Ovary (tissue), 3 donors: Measurements from ENCODE around the gene HOXD1.

Experiments
- EP300 ChIP-seq: sonication (generic); formaldehyde crosslinking; IDR thresholded peaks from one replicate; pipeline ENCODE4 v1.6.1; 2017; ENCODE audit warnings: antibody characterized with exemption
- POLR2A ChIP-seq: fragments of 450-650 bp; IDR thresholded peaks from one replicate; pipeline ENCODE4 v1.6.1; 2017; ENCODE audit warnings: antibody characterized with exemption, mild to moderate bottlenecking, moderate library complexity
- TF ChIP-seq, protein P1 (sequence below), 3 donors: fragments of 450-650 bp in 2 of 3; fragments of 200-600 bp in 1 of 3; IDR thresholded peaks; one replicate each; pipeline versions ENCODE4 v1.5.1 to v1.8.0; 2016 to 2022; ENCODE audit warnings: antibody characterized with exemption in 3 of 3, mild to moderate bottlenecking in 1 of 3
- donor health status: DM: no; HTN: no; CAD: no.

GRCh38 chr2:176202491-176202890 lies 14.0 kb downstream of the HOXD1 start:
- TF ChIP-seq EP300: no peak
- no peak for TF ChIP-seq POLR2A
- TF ChIP-seq, protein P1, sequence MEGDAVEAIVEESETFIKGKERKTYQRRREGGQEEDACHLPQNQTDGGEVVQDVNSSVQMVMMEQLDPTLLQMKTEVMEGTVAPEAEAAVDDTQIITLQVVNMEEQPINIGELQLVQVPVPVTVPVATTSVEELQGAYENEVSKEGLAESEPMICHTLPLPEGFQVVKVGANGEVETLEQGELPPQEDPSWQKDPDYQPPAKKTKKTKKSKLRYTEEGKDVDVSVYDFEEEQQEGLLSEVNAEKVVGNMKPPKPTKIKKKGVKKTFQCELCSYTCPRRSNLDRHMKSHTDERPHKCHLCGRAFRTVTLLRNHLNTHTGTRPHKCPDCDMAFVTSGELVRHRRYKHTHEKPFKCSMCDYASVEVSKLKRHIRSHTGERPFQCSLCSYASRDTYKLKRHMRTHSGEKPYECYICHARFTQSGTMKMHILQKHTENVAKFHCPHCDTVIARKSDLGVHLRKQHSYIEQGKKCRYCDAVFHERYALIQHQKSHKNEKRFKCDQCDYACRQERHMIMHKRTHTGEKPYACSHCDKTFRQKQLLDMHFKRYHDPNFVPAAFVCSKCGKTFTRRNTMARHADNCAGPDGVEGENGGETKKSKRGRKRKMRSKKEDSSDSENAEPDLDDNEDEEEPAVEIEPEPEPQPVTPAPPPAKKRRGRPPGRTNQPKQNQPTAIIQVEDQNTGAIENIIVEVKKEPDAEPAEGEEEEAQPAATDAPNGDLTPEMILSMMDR (IDR thresholded peaks at IDR 0.05): no peak
